Activated T-cell treated with anti-CD3 and anti-CD28 coated beads, Interleukin-2, amount 50 U/mL, for 24 hours (primary cell): ENCODE data around the gene GPR143.
"Not testable (repeated sequence)": the region's sequence is repeated elsewhere in the genome, so short reads cannot be mapped to it uniquely, and the experiment has no call there.

Experiments used
- DNase-seq: peaks from one replicate; pipeline ENCODE4 v3.0.0-alpha.2; 2020
- H3K27ac Mint-ChIP-seq: 2 replicates; pipeline ENCODE4 v1.8.0; 2020; ENCODE audit warnings: mild to moderate bottlenecking, mixed read lengths
- H3K27me3 Mint-ChIP-seq: 2 replicates; pipeline ENCODE4 v1.8.0; 2020; ENCODE audit warnings: mixed read lengths
- H3K36me3 Mint-ChIP-seq: 2 replicates; pipeline ENCODE4 v1.8.0; 2020; ENCODE audit warnings: low read depth, mixed read lengths
- H3K4me1 Mint-ChIP-seq: 2 replicates; pipeline ENCODE4 v1.8.0; 2020; ENCODE audit warnings: low read depth, mixed read lengths
- H3K4me3 Mint-ChIP-seq: 2 replicates; pipeline ENCODE4 v1.8.0; 2020; ENCODE audit warnings: mild to moderate bottlenecking, moderate library complexity, mixed read lengths
- H3K9me3 Mint-ChIP-seq: 2 replicates; pipeline ENCODE4 v1.8.0; 2020; ENCODE audit warnings: mixed read lengths

GPR143 gene

DNA sequence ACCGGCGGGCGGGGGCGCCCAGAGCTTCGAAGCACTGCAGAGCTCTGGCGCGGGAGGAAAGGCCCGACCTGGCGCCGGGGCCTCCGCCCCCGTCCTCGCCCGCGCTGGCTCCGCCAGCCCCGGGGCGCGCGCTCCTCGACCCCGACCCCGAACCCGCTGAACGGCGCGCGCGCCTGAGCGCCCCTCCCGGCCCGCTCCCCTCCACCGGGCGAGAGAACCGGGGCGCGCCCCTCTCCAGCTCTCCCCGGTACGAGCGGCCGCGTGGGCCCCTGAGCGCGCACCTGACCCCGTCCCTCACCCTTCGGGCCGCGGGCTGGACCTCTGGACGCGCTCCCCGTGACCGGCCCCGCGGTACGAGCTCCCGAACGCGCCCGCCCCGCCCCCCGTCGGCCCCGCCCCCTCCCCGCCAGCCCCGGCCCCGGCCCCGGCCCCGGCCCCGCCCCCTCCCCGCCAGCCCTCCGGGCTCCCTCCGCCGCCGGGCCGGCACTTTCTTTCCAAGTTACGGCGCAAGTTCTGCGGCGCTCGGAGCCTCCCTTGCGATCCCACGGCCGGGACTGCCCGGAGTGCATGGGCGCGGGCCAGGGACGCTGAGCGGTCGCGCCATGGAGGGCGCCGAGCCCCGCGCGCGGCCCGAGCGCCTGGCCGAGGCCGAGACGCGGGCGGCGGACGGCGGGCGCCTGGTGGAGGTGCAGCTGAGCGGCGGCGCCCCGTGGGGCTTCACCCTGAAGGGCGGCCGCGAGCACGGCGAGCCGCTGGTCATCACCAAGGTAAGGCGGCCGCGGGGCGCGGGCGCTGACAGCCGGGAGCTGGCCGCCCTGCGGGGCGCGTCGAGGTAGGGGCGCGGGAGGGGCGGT lies 20.5 kb upstream of the GPR143 start, which contains the start of gene SHROOM2:
Gene SHROOM2, plus strand, starts transcription at position 486 of the 854 bp plus-strand sequence. Its CDS starts 117 bp downstream, at position 603.
- no peak for DNase-seq
- Mint-ChIP-seq H3K36me3 (no peaks in the 10 kb centered on the region), H3K4me3 (peak within 1 kb of the TSS; percentile 41), H3K9me3 (no peaks in the 10 kb centered on the region), H3K27ac (no peak within 1 kb of the TSS), H3K27me3 (peaks cover 65% of the 10 kb centered on the region), H3K4me1 (peaks cover 2% of the 10 kb centered on the region)

DNA sequence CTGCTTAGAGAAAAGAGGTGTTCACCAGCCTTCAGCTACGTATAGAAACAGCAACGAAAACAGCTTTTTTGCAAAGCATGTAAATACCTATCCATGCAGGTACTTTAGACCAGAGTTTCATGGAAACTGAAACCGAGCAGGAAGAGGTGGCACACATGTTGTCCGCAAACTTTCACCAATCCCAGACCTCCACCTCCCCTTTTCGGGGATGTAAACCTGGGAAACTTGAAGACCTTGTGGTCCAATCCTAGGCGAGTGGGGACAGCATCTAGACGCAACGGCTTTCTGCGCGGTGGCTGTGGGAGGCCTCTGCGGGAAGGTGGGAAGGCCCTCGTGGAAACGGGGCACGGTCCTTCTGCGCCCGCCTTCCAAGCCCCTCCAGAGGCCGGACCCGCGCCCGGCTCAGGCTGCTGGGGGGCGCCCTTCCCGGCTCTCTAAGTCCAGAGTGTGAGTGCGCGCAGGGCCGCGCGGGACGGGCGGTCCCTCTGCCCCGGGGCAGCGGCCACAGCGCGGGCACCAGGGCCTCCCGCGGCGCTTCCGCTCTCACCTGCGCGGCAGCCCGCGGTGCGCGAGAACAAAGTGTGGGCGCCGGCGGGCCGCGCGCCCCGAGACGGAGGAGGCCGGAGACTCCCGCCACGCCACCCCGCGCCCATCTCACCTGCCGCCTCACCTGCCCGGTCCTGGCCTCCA lies 19.8 kb upstream of the GPR143 start:
- DNase-seq, result no peak
- no peak overlapping the region for H3K27ac Mint-ChIP-seq
- no peak overlapping the region for H3K4me3 Mint-ChIP-seq
- peaks cover 2% of the 10 kb centered on the region for H3K4me1 Mint-ChIP-seq
- H3K36me3 Mint-ChIP-seq, result no peaks in the 10 kb centered on the region
- H3K27me3 Mint-ChIP-seq, result peaks cover 64% of the 10 kb centered on the region
- H3K9me3 Mint-ChIP-seq, result no peaks in the 10 kb centered on the region

DNA sequence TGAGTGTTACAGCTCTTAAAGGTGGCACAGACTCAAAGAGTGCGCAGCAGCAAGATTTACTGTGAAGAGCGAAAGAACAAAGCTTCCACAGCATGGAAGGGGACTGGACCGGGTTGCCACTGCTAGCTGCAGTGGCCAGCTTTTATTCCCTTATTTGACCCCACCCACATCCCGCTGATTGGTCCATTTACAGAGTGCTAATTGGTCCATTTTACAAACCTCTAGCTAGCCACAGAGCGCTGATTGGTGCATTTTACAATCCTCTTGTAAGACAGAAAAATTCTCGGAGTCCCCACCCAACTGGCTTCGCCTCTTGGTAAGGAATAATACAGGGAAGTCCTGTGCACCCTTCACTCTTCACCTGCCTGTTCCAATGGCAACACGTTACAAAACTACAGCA lies 18.7 kb upstream of the GPR143 start:
- DNase-seq, result no peak
- peaks cover 61% of the 10 kb centered on the region for H3K27me3 Mint-ChIP-seq
- H3K9me3 Mint-ChIP-seq, result no peaks in the 10 kb centered on the region
- H3K36me3 Mint-ChIP-seq, result no peaks in the 10 kb centered on the region
- no peak overlapping the region for H3K4me3 Mint-ChIP-seq
- H3K4me1 Mint-ChIP-seq, result peaks cover 2% of the 10 kb centered on the region
- H3K27ac Mint-ChIP-seq, result no peak overlapping the region

DNA sequence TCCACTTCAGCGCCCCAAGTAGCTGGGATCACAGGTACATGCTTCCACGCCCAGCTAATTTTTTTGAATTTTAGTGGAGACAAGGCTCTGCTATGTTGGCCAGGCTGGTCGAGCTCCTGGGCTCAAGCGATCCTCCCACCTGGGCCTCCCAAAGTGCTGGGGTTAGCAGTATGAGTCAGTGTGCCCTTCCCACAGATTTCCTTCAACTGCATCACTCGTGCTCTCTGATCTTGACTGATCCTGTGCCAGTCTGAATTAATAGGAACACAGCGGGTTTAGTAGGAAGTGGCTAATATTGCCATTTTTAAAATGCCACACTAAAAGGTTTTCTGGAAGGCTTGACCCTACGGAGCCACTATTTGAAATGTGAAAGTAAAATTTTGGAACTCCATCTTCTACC lies 16.3 kb upstream of the GPR143 start:
- Mint-ChIP-seq H3K9me3 (no peaks in the 10 kb centered on the region), H3K4me1 (peaks cover under 1% of the 10 kb centered on the region), H3K4me3 (no peak overlapping the region), H3K27ac (no peak overlapping the region), H3K27me3 (peaks cover 53% of the 10 kb centered on the region), H3K36me3 (no peaks in the 10 kb centered on the region)
- DNase-seq, result no peak

DNA sequence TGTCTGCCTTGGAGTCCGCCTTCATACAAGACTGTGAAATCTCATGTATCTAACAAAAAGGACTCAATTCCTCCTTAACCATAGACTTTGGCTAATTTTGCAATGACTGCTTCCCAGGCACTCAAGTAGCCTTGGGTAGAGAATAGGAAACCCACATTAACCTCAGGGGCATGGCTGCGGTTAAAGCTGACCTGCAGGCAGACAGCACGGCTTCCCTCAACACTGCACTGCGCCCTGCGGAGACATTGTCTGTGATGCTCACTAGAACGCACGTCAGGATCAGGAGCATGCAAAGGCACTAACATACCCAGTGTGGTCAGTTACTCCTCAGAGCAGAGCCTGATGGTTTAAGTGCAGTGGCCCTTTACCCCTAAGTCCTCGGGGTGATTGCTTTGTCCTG lies 10.3 kb upstream of the GPR143 start:
- Mint-ChIP-seq H3K27me3 (peaks cover 55% of the 10 kb centered on the region), H3K4me1 (no peaks in the 10 kb centered on the region), H3K9me3 (no peaks in the 10 kb centered on the region)

DNA sequence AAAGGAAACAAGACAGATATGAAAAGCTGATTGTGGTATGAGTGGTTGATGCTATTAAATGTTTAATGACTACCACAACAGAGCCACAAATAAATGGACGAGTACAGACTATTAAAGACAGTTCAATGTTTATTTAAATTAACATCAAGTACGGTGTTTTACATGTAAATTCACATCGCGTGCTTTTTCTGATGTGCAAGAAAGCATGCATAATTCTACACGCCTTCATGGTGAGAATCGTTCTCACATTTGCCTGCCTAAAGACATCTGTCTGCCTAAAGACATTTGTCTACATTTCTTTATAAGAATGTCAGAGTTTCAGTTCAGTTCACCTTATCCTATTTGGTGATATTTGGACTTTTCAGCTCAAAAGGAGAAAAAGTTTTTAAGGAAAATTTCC lies 7.3 kb upstream of the GPR143 start:
- Mint-ChIP-seq H3K4me1 (no peaks in the 10 kb centered on the region), H3K27me3 (peaks cover 46% of the 10 kb centered on the region), H3K4me3 (no peak overlapping the region), H3K9me3 (no peaks in the 10 kb centered on the region), H3K27ac (no peak overlapping the region), H3K36me3 (no peaks in the 10 kb centered on the region)
- DNase-seq, result no peak

More for the DNA sequence above, 10.3 kb upstream of the GPR143 start:
- no peak overlapping the region for H3K27ac Mint-ChIP-seq
- DNase-seq, result no peak
- no peak overlapping the region for H3K4me3 Mint-ChIP-seq
- H3K36me3 Mint-ChIP-seq, result no peaks in the 10 kb centered on the region

DNA sequence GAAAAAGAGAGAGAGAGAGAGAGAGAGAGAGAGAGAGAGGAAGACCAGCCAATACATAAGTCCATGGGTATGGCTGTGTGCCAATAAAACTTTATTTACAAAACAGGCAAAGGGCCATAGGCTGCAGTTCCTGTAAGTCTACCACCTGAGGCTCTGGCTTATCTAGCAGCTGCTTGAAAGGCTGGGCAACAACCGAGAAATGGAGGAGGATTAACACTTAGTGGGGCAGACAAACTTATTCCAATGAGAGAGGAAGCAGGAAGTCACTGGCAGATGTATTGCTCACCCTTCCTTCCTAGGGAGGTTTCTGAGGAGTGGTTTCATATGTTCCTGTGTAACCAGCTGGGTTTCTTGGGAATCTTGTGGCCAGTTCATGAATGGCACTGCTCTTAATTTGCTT lies 4.7 kb upstream of the GPR143 start:
- Mint-ChIP-seq H3K27me3 (peaks cover 48% of the 10 kb centered on the region), H3K4me1 (no peaks in the 10 kb centered on the region), H3K4me3 (no peak overlapping the region), H3K27ac (no peak overlapping the region), H3K9me3 (no peaks in the 10 kb centered on the region), H3K36me3 (no peaks in the 10 kb centered on the region)
- no peak for DNase-seq

DNA sequence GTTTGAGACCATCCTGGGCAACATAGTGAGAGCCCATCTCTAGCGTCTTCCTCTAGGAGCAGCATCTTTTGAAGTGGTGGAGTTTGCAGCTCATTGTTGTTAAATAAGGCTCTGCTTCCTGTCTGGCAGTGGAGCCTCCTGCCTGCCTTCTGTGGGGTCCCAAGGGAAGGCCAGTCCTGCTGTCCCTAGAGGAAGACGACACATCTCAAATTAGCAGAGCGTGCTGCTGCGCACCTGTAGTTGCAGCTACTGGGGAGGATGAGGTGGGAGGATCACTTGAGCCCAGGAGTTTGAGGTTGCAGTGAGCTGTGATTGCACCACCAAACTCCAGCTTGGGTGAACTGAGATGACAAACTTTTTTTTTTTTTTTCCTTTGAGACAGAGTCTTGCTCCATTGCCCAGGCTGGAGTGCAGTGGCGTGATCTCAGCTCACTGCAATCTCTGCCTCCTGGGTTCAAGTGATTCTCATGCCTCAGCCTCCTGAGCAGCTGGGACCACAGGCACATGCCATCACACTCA lies 2.7 kb upstream of the GPR143 start:
- peaks cover 54% of the 10 kb centered on the region for H3K27me3 Mint-ChIP-seq
- DNase-seq, H3K36me3 Mint-ChIP-seq, H3K27ac Mint-ChIP-seq, H3K4me3 Mint-ChIP-seq, H3K9me3 Mint-ChIP-seq, H3K4me1 Mint-ChIP-seq: not testable (repeated sequence)

DNA sequence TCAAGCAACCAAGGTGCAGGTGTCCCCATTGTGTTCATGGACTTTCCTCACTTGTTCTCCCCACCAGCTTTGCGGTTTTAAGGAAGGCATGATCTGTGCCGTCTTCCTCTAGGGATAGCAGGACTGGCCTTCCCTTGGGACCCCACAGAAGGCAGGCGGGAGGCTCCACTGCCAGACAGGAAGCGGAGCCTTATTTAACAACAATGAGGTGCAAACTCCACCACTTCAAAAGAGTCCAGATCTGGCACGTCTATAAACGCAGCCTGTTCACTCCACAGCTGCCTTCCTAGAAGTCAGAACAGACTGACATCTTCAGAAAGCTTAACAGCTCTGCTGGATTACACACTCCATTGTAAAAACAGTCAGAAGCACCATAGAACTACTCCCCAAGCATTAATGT lies 1.7 kb upstream of the GPR143 start:
- Mint-ChIP-seq H3K4me3 (no peak overlapping the region), H3K4me1 (no peaks in the 10 kb centered on the region), H3K27ac (no peak overlapping the region), H3K27me3 (peaks cover 62% of the 10 kb centered on the region), H3K9me3 (no peaks in the 10 kb centered on the region), H3K36me3 (no peaks in the 10 kb centered on the region)
- DNase-seq, result no peak

DNA sequence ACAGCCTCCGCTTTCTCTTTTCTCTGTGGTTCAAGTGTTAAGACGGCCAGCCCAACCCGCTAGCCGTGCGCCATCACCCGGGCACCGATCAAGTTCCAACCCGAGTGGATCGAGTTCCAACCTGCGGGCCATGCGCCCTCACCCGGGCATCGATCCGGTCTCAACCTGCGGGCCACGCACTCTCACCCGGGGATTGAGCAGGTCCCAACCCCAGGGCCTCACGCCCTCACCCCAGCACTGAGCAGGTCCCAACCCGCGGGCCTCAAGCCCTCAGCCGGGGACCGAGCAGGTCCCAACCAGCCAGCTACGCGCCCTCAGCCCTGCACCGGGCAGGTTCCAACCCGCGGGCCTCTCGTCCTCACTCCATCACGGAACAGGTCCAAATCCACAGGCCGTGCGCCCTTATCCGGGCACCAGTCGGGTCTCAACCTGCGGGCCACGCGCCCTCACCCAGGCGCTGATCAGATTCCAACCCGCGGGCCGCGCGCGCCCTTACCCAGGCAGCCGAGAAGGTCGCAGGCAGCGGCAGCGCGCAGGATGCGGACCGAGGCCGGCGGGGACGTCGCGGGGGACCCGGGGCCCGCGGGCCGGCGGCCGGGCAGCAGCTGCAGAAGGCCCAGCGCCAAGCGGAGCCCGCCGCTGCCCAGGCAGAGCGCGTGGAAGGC lies 443 bp downstream of the GPR143 start:
- H3K9me3 Mint-ChIP-seq, result no peaks in the 10 kb centered on the region
- H3K4me1 Mint-ChIP-seq, result no peaks in the 10 kb centered on the region
- no peak overlapping the region for H3K4me3 Mint-ChIP-seq
- H3K27ac Mint-ChIP-seq, result no peak overlapping the region
- H3K27me3 Mint-ChIP-seq, result peaks cover 57% of the 10 kb centered on the region
- no peaks in the 10 kb centered on the region for H3K36me3 Mint-ChIP-seq
- DNase-seq, result no peak

DNA sequence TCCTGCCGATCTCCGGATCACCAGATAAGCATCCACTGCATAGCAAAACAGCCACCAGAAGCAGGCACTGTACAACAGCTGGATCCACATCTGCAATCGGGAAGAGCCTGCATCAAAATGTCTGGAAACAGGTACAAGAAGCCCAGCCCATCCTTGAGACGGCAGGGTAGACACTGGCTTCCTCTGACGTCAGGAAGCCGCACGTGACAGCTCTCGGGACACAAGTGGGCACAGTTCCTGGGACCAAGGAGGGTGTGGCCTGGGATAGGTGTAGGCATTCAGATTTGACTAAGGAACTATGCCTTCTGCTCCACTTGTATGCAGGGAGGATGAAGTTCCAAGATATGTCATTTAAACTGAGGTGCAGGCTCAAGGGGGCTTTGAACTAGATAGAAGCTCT lies 6.3 kb downstream of the GPR143 start:
- peaks cover 37% of the 10 kb centered on the region for H3K27me3 Mint-ChIP-seq
- no peak overlapping the region for H3K4me3 Mint-ChIP-seq
- H3K4me1 Mint-ChIP-seq, result no peaks in the 10 kb centered on the region
- DNase-seq, result no peak
- no peak overlapping the region for H3K27ac Mint-ChIP-seq
- H3K36me3 Mint-ChIP-seq, result no peaks in the 10 kb centered on the region
- peaks cover 3% of the 10 kb centered on the region for H3K9me3 Mint-ChIP-seq

DNA sequence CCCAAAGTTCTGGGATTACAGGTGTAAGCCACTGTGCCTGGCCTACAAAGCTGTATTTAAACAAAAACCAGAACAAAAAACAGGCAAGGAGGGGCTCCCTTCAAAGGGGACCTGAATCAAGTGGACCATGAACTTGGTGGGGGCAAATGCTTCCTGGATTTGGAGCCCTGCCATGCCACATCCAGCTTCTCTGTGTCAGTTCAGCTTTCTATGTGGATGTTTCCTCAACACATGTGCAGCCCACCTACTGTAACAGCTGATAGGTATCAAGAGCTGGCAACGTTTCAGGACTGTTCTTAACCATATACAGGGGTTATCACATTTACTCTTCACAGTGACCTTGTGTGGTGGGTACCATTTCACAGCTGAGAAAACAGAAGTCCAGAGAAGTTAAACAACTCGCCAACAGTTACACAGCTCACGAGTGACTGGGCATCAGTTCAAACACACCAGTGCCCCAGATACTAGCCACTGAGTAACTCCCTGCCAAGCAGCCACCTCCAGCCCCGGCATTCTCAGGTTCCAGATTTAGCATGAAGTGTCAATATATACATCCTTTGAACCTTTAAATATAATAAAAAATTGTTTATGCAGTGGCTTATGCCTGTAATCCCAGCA lies 7.5 kb downstream of the GPR143 start:
- no peaks in the 10 kb centered on the region for H3K4me1 Mint-ChIP-seq
- H3K27me3 Mint-ChIP-seq, result peaks cover 30% of the 10 kb centered on the region
- peaks cover 3% of the 10 kb centered on the region for H3K9me3 Mint-ChIP-seq
- H3K36me3 Mint-ChIP-seq, result no peaks in the 10 kb centered on the region
- no peak overlapping the region for H3K4me3 Mint-ChIP-seq
- H3K27ac Mint-ChIP-seq, result no peak overlapping the region
- DNase-seq, result no peak

DNA sequence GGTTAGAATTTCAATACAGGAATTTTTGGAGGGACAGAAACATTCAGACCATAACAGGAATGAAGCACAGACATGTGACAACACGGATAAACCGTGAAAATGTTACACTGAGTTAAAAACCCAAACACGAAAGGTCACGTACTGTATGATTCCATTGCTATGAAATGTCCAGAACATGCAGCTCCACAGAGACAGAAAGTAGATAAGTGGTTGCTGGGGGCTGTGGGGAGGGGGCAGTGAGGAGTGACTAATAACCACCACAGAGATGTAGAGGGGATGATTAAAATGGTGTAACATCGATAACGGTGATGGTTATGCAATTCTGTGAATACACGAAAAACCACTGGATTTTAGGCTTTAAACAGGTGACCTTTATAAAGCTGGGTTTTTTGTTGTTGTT lies 8.3 kb downstream of the GPR143 start:
- H3K36me3 Mint-ChIP-seq, result no peaks in the 10 kb centered on the region
- peaks cover 3% of the 10 kb centered on the region for H3K9me3 Mint-ChIP-seq
- peaks cover 26% of the 10 kb centered on the region for H3K27me3 Mint-ChIP-seq
- H3K4me3 Mint-ChIP-seq, result no peak overlapping the region
- no peaks in the 10 kb centered on the region for H3K4me1 Mint-ChIP-seq
- DNase-seq, result no peak
- H3K27ac Mint-ChIP-seq, result no peak overlapping the region

DNA sequence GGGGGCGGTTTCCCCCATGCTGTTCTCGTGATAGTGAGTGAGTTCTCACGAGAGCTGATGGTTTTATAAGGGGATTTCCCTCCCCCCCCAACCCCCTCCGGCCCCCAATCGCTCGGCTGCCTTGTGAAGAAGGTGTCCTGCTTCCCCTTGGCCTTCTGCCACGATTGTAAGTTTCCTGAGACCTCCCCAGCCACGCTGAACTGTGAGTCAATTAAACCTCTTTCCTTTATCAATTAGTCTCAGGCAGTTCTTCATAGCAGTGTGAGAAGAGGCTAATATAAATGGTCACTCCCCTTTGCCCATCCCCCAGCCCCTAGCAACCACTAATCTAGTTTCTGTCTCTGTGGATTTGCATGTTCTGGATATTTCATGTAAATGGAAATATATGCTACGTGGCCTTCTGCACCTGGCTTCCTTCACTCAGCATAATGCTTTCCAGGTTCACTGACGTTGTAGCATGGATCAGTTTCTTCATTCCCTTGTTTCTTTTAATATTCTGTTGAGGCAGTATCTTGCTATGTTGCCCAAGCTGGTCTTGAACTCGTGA lies 16.4 kb downstream of the GPR143 start:
- Mint-ChIP-seq H3K27me3 (peaks cover 15% of the 10 kb centered on the region), H3K27ac (no peak overlapping the region), H3K36me3 (peaks cover 4% of the 10 kb centered on the region), H3K9me3 (peaks cover 5% of the 10 kb centered on the region), H3K4me3 (no peak overlapping the region), H3K4me1 (peaks cover 16% of the 10 kb centered on the region)
- no peak for DNase-seq
